ENCODE data around the gene KIAA0930. TPM values are rescaled to one million over a fixed set of nuclear protein-coding genes. Genes with fewer than 3 reads are reported as not detected.

KIAA0930 gene
- total and polyA plus RNA-seq, 2 experiments from 2014 or later = 15.0 to 78.6 TPM

- H3K79me2 ChIP-seq (replicated peaks; ENCODE audit: insufficient read depth) = no peaks in the 10 kb centered on the region
- no peaks in the 10 kb centered on the region for H3K9me2 ChIP-seq (ENCODE audit: insufficient read depth)
- no peak overlapping the region for H3K27ac Mint-ChIP-seq
- no peak for TF ChIP-seq CTCF (conservative IDR thresholded peaks at IDR 0.05; ENCODE audit: low read depth in 2 of 2)
- TF ChIP-seq STAT1 (IDR thresholded peaks at IDR 0.05; ENCODE audit: unreplicated experiment) = no peak
- no peak for TF ChIP-seq ZNF331 (CRISPR knock-in tag; IDR thresholded peaks at IDR 0.05; ENCODE audit: low read depth)
- TF ChIP-seq ZNF114 (CRISPR knock-in tag; IDR thresholded peaks at IDR 0.05) = no peak
- no peak for TF ChIP-seq NANOG (IDR thresholded peaks at IDR 0.05; ENCODE audit: borderline replicate concordance)
- no peak for TF ChIP-seq POLR2AphosphoS5 (IDR thresholded peaks at IDR 0.05; ENCODE audit: low read depth)
- TF ChIP-seq JUNB (IDR thresholded peaks at IDR 0.05; ENCODE audit: unreplicated experiment) = no peak
- no peak for TF ChIP-seq ETS1 (IDR thresholded peaks at IDR 0.05)
- TF ChIP-seq EZH2phosphoT487 (IDR thresholded peaks at IDR 0.05; ENCODE audit: unreplicated experiment) = no peak
- no peak for TF ChIP-seq CREB1 (CRISPR knock-in tag; IDR thresholded peaks at IDR 0.05; ENCODE audit: low read depth)
- TF ChIP-seq EZH2 (IDR thresholded peaks at IDR 0.05; ENCODE audit: low read depth, unreplicated experiment) = no peak
- TF ChIP-seq REST (IDR thresholded peaks at IDR 0.05; ENCODE audit: unreplicated experiment) = no peak
- TF ChIP-seq ZNF462 (CRISPR knock-in tag; IDR thresholded peaks at IDR 0.05) = no peak
- ATAC-seq (no peak), DNase-seq (ENCODE audit: low spot score) (no peak)
- peaks cover 13% of the 10 kb centered on the region for H3K27me3 ChIP-seq (ENCODE audit: insufficient read depth)
- H3K4me1 ChIP-seq (ENCODE audit: insufficient read depth) = peaks cover 11% of the 10 kb centered on the region; the same call in 1 of the 2 replicates
- H3K27me3 Mint-ChIP-seq (ENCODE audit: insufficient read depth, low read depth, poor library complexity) = peaks cover 15% of the 10 kb centered on the region
- H3K4me2 ChIP-seq = no peak overlapping the region
- H3K4me3 ChIP-seq = no peak overlapping the region
- H3K36me3 Mint-ChIP-seq (ENCODE audit: low read depth) = no peaks in the 10 kb centered on the region; the same call in 2 of the 3 replicates
- peaks cover 17% of the 10 kb centered on the region for H3K4me1 Mint-ChIP-seq
- no peak overlapping the region for H3K4me3 Mint-ChIP-seq
- H4K20me1 ChIP-seq (replicated peaks; ENCODE audit: insufficient read depth) = no peaks in the 10 kb centered on the region
- H3K9me3 Mint-ChIP-seq = no peaks in the 10 kb centered on the region
- H3K36me3 ChIP-seq (ENCODE audit: insufficient read depth) = no peaks in the 10 kb centered on the region
- no peak overlapping the region; the same call in 1 of the 2 replicates for H2AFZ ChIP-seq
- 0 out of 2 replicates have a peak, but pooled peaks cover 6% of the 10 kb centered on the region for H3F3A ChIP-seq (replicated peaks; ENCODE audit: low read depth)
- no peak overlapping the region for H3K27ac ChIP-seq (ENCODE audit: low read depth)
These were observed 31.0 kb upstream of the KIAA0930 start for GRCh38 chr22:45271667-45272201.

All from GM23338 (cell line).